GM19455 (cell line): ENCODE measurements around the gene ADGRG3.

ENCODE experiments used
- ATAC-seq: cut with Tn5 transposase; IDR thresholded peaks from one replicate; pipeline ENCODE4 v1.9.1; 2021; ENCODE audit not compliant: unreplicated experiment

The ADGRG3 gene

GRCh38 chr16:57694725-57695679 lies 26.9 kb downstream of the ADGRG3 start, which contains the start of gene DRC7:
Gene DRC7, plus strand, starts transcription at chr16:57694806. Its CDS starts 3,144 bp downstream, at chr16:57697950.
- ATAC-seq, result no peak

GRCh38 chr16:57695680-57696069 lies 27.6 kb downstream of the ADGRG3 start:
- no peak for ATAC-seq

- ATAC-seq, result no peak
Measured at GRCh38 chr16:57696240-57696639, 28.1 kb downstream of the ADGRG3 start.

- no peak for ATAC-seq
Measured at GRCh38 chr16:57697896-57698537, 29.9 kb downstream of the ADGRG3 start.

GRCh38 chr16:57698812-57699405 lies 30.8 kb downstream of the ADGRG3 start:
- ATAC-seq, result no peak

GRCh38 chr16:57699481-57699880 lies 31.4 kb downstream of the ADGRG3 start:
- ATAC-seq, result no peak

GRCh38 chr16:57699899-57700298 lies 31.8 kb downstream of the ADGRG3 start:
- ATAC-seq, result no peak

- ATAC-seq, result no peak
Measured at GRCh38 chr16:57700781-57701551, 32.9 kb downstream of the ADGRG3 start.

GRCh38 chr16:57701759-57702371 lies 33.8 kb downstream of the ADGRG3 start:
- no peak for ATAC-seq

GRCh38 chr16:57703416-57704010 lies 35.4 kb downstream of the ADGRG3 start:
- ATAC-seq, result no peak

GRCh38 chr16:57704011-57704904 lies 36.2 kb downstream of the ADGRG3 start:
- no peak for ATAC-seq

GRCh38 chr16:57704905-57705852 lies 37.1 kb downstream of the ADGRG3 start:
- ATAC-seq, result no peak

GRCh38 chr16:57706717-57707116 lies 38.6 kb downstream of the ADGRG3 start:
- ATAC-seq, result no peak

GRCh38 chr16:57707331-57707730 lies 39.2 kb downstream of the ADGRG3 start:
- no peak for ATAC-seq

GRCh38 chr16:57708168-57708567 lies 40.1 kb downstream of the ADGRG3 start:
- ATAC-seq, result no peak

GRCh38 chr16:57709663-57710062 lies 41.6 kb downstream of the ADGRG3 start:
- no peak for ATAC-seq

- ATAC-seq, result no peak
Measured at GRCh38 chr16:57711346-57711745, 43.2 kb downstream of the ADGRG3 start.

- ATAC-seq, result no peak
Measured at GRCh38 chr16:57711993-57712392, 43.9 kb downstream of the ADGRG3 start.
